ENCODE data around the gene RAB3A.
A peak's percentile ranks its signal among the peaks of the same experiment; 100 is the strongest.

RAB3A gene

GRCh38 chr19:18197306-18197705 is 6.5 kb downstream of the RAB3A start:
- no peak for DNase-seq (ENCODE audit: low read depth)

GRCh38 chr19:18196511-18196845 is 7.4 kb downstream of the RAB3A start:
- DNase-seq (ENCODE audit: low read depth) = no peak

- DNase-seq (ENCODE audit: low read depth) = no peak
These were observed 9.1 kb downstream of the RAB3A start for GRCh38 chr19:18194554-18195238.

GRCh38 chr19:18194181-18194530 is 9.7 kb downstream of the RAB3A start:
- no peak for DNase-seq (ENCODE audit: low read depth)

- DNase-seq (ENCODE audit: low read depth) = no peak
These were observed 10.3 kb downstream of the RAB3A start for GRCh38 chr19:18193388-18194180.

- peak; percentile 97 for DNase-seq (ENCODE audit: low read depth)
These were observed 11.0 kb downstream of the RAB3A start, which contains the start of gene MPV17L2 for GRCh38 chr19:18192673-18193387. TSS of gene MPV17L2 (plus strand) at chr19:18193218. CDS start at chr19:18193282, 64 bp downstream.

GRCh38 chr19:18191640-18192062 is 12.2 kb downstream of the RAB3A start:
- DNase-seq (ENCODE audit: low read depth) = no peak

- DNase-seq (ENCODE audit: low read depth) = no peak
These were observed 13.6 kb downstream of the RAB3A start for GRCh38 chr19:18190278-18190677.

- no peak for DNase-seq (ENCODE audit: low read depth)
These were observed 18.3 kb downstream of the RAB3A start for GRCh38 chr19:18185538-18185937.

GRCh38 chr19:18183529-18183928 is 20.3 kb downstream of the RAB3A start:
- no peak for DNase-seq (ENCODE audit: low read depth)

GRCh38 chr19:18179957-18180356 is 23.9 kb downstream of the RAB3A start:
- no peak for DNase-seq (ENCODE audit: low read depth)

GRCh38 chr19:18176367-18177310 is 27.2 kb downstream of the RAB3A start:
- DNase-seq (ENCODE audit: low read depth) = no peak

GRCh38 chr19:18174983-18175382 is 28.9 kb downstream of the RAB3A start:
- no peak for DNase-seq (ENCODE audit: low read depth)

- no peak for DNase-seq (ENCODE audit: low read depth)
These were observed 30.1 kb downstream of the RAB3A start, which contains the start of gene IFI30 for GRCh38 chr19:18173572-18174288. TSS of gene IFI30 (plus strand) at chr19:18173813. CDS start at chr19:18173842, 29 bp downstream.

- DNase-seq (ENCODE audit: low read depth) = no peak
These were observed 30.7 kb downstream of the RAB3A start for GRCh38 chr19:18173054-18173571.

- DNase-seq (ENCODE audit: low read depth) = no peak
These were observed 31.4 kb downstream of the RAB3A start for GRCh38 chr19:18172331-18173053.

GRCh38 chr19:18171605-18172327 is 32.1 kb downstream of the RAB3A start:
- DNase-seq (ENCODE audit: low read depth) = no peak

GRCh38 chr19:18170714-18171255 is 33.1 kb downstream of the RAB3A start:
- DNase-seq (ENCODE audit: low read depth) = no peak

Data from stimulated activated CD8-positive, alpha-beta memory T cell treated with anti-CD3 and anti-CD28 coated beads, Interleukin-12 subunit alpha, Interleukin-12 subunit beta, amount 100 ng/mL, for 1 hour (primary cell).